ENCODE measurements around the gene CASZ1. TPM values are rescaled to one million over a fixed set of nuclear protein-coding genes. Genes with fewer than 3 reads are reported as not detected.

CASZ1 gene
- total and polyA plus RNA-seq, 9 donors = 2.4 to 15.7 (median 4.0) TPM

DNA sequence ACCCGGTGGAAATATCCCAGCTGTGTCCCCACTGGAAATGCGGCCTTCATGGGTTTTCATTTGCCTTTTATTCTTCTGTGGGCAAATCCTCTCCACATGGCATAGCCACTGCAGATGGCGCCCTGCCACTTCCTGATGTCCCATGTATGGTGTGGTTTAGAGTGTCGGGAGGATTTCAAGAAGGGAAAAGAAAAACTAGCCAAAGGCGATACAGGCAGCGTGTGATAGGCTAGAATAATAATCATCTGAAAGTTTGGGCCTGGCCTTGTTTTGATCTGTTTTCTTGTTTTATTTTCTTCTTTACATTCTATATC lies 198.1 kb downstream of the CASZ1 start:
- Histone ChIP-seq H3K27me3 (no peaks in the 10 kb centered on the region), H3K4me1 (ENCODE audit: insufficient read depth) (peaks cover 9% of the 10 kb centered on the region), H3K4me3 (no peak overlapping the region), H3K9me3 (no peaks in the 10 kb centered on the region), H3K27ac (no peak overlapping the region), H3K36me3 (no peaks in the 10 kb centered on the region)
- TF ChIP-seq, protein P1, sequence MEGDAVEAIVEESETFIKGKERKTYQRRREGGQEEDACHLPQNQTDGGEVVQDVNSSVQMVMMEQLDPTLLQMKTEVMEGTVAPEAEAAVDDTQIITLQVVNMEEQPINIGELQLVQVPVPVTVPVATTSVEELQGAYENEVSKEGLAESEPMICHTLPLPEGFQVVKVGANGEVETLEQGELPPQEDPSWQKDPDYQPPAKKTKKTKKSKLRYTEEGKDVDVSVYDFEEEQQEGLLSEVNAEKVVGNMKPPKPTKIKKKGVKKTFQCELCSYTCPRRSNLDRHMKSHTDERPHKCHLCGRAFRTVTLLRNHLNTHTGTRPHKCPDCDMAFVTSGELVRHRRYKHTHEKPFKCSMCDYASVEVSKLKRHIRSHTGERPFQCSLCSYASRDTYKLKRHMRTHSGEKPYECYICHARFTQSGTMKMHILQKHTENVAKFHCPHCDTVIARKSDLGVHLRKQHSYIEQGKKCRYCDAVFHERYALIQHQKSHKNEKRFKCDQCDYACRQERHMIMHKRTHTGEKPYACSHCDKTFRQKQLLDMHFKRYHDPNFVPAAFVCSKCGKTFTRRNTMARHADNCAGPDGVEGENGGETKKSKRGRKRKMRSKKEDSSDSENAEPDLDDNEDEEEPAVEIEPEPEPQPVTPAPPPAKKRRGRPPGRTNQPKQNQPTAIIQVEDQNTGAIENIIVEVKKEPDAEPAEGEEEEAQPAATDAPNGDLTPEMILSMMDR (IDR thresholded peaks at IDR 0.05) = no peak
- no peak for TF ChIP-seq POLR2A (IDR thresholded peaks at IDR 0.05)
- TF ChIP-seq EP300 (IDR thresholded peaks at IDR 0.05) = no peak
- intact Hi-C loops (cut with DNase I) = no loop called here
- DNase-seq = no peak
- 81 to 90% (median 84%) methylated on average over 6 of the region's 6 CpGs for WGBS, 3 donors

GRCh38 chr1:10597492-10598388 lies 198.7 kb downstream of the CASZ1 start:
- no peak overlapping the region for H3K27ac ChIP-seq
- TF ChIP-seq, protein P1 (IDR thresholded peaks at IDR 0.05) = no peak
- TF ChIP-seq POLR2A (IDR thresholded peaks at IDR 0.05) = no peak
- no peak for TF ChIP-seq EP300 (IDR thresholded peaks at IDR 0.05)
- H3K36me3 ChIP-seq = no peaks in the 10 kb centered on the region
- DNase-seq = no peak
- intact Hi-C loops (cut with DNase I) = no loop called here
- WGBS, 3 donors = 68 to 87% (median 81%) methylated on average over 13 of the region's 13 CpGs
- no peaks in the 10 kb centered on the region for H3K9me3 ChIP-seq
- no peaks in the 10 kb centered on the region for H3K27me3 ChIP-seq
- peaks cover 9% of the 10 kb centered on the region for H3K4me1 ChIP-seq (ENCODE audit: insufficient read depth)
- H3K4me3 ChIP-seq = no peak overlapping the region

GRCh38 chr1:10596780-10597179 lies 199.7 kb downstream of the CASZ1 start:
- no peaks in the 10 kb centered on the region for H3K27me3 ChIP-seq
- peaks cover 9% of the 10 kb centered on the region for H3K4me1 ChIP-seq (ENCODE audit: insufficient read depth)
- H3K27ac ChIP-seq = no peak overlapping the region
- TF ChIP-seq EP300 (IDR thresholded peaks at IDR 0.05) (no peak), POLR2A (IDR thresholded peaks at IDR 0.05) (no peak)
- TF ChIP-seq, protein P1 (IDR thresholded peaks at IDR 0.05) = no peak
- no peaks in the 10 kb centered on the region for H3K9me3 ChIP-seq
- no peak overlapping the region for H3K4me3 ChIP-seq
- intact Hi-C loops (cut with DNase I) = no loop called here
- no peaks in the 10 kb centered on the region for H3K36me3 ChIP-seq
- 9 to 36% (median 12%) methylated on average over 6 of the region's 6 CpGs for WGBS, 3 donors
- peak in 2 of 5 donors; percentile 33 to 65 for DNase-seq

GRCh38 chr1:10594595-10595223 lies 201.7 kb downstream of the CASZ1 start:
- no peak overlapping the region for H3K27ac ChIP-seq
- 91 to 94% (median 91%) methylated on average over 9 of the region's 9 CpGs for WGBS, 3 donors
- no peak overlapping the region for H3K4me3 ChIP-seq
- no peaks in the 10 kb centered on the region for H3K9me3 ChIP-seq
- no peak for DNase-seq
- H3K27me3 ChIP-seq = no peaks in the 10 kb centered on the region
- TF ChIP-seq, protein P1 (IDR thresholded peaks at IDR 0.05) = no peak
- no peak for TF ChIP-seq EP300 (IDR thresholded peaks at IDR 0.05)
- no peak for TF ChIP-seq POLR2A (IDR thresholded peaks at IDR 0.05)
- H3K4me1 ChIP-seq (ENCODE audit: insufficient read depth) = peaks cover 9% of the 10 kb centered on the region
- intact Hi-C loops (cut with DNase I) = no loop called here
- no peaks in the 10 kb centered on the region for H3K36me3 ChIP-seq
